Keratinocyte (primary cell): ENCODE results near the gene RNF113A. TPM values are rescaled to one million over a fixed set of nuclear protein-coding genes. Genes with fewer than 3 reads are reported as not detected.

Experiments
- DNase-seq: peaks from one replicate; pipeline ENCODE4 v3.0.0-alpha.2; 2011; ENCODE audit warnings: low read depth, missing footprints, low spot score
- FAIRE-seq: peaks from 2 replicates; lab custom pipeline; 2011; peaks lifted over from hg19 to GRCh38; lab: Jason Lieb, UNC
- H2AFZ ChIP-seq: 2 replicates; pipeline ENCODE4 v1.6.0; 2012; ENCODE audit warnings: low read length, control low read depth, inconsistent platforms; ENCODE audit not compliant: control insufficient read depth
- H3K27ac ChIP-seq: 2 replicates; pipeline ENCODE4 v1.5.1; 2011; ENCODE audit warnings: low read length; ENCODE audit not compliant: control insufficient read depth, insufficient read depth
- H3K27me3 ChIP-seq: 3 replicates; pipeline ENCODE4 v1.6.0; 2011; ENCODE audit warnings: low read length; ENCODE audit not compliant: control insufficient read depth, insufficient read depth; ENCODE audit errors: extremely low read depth
- H3K36me3 ChIP-seq, 2 experiments: 2 replicates in 1 of 2; 3 replicates in 1 of 2; pipeline ENCODE4 v1.5.1; 2011; ENCODE audit warnings: low read length in 2 of 2, mild to moderate bottlenecking in 1 of 2; ENCODE audit not compliant: control insufficient read depth in 2 of 2, insufficient read depth in 2 of 2; ENCODE audit errors: extremely low read depth in 1 of 2
- H3K4me1 ChIP-seq: 3 replicates; pipeline ENCODE4 v1.5.1; 2011; ENCODE audit warnings: low read length; ENCODE audit not compliant: control insufficient read depth, insufficient read depth; ENCODE audit errors: extremely low read depth
- H3K4me2 ChIP-seq: 3 replicates; pipeline ENCODE4 v1.6.0; 2011; ENCODE audit warnings: low read depth, low read length; ENCODE audit not compliant: control insufficient read depth, insufficient read depth; ENCODE audit errors: extremely low read depth
- H3K4me3 ChIP-seq, 3 experiments: fragments of 200-600 bp in 1 of 3; sonication (generic) in 1 of 3; 2 replicates in 2 of 3; 3 replicates in 1 of 3; pipeline ENCODE4 v1.5.1; 2011 to 2016; ENCODE audit warnings: low read length in 3 of 3, mild to moderate bottlenecking in 3 of 3, control low read depth in 2 of 3, inconsistent platforms in 1 of 3, low read depth in 1 of 3, mixed read lengths in 1 of 3, mixed run types in 1 of 3, moderate library complexity in 1 of 3; ENCODE audit not compliant: control insufficient read depth in 2 of 3, insufficient read depth in 2 of 3; ENCODE audit errors: extremely low read depth in 1 of 3
- H3K79me2 ChIP-seq: 2 replicates; pipeline ENCODE4 v1.6.0; 2012; ENCODE audit warnings: low read length; ENCODE audit not compliant: control insufficient read depth, insufficient read depth
- H3K9ac ChIP-seq: 3 replicates; pipeline ENCODE4 v1.6.0; 2011; ENCODE audit warnings: low read length; ENCODE audit not compliant: control insufficient read depth, insufficient read depth; ENCODE audit errors: extremely low read depth
- H3K9me1 ChIP-seq: 3 replicates; pipeline ENCODE4 v1.6.0; 2011; ENCODE audit warnings: low read length; ENCODE audit not compliant: control insufficient read depth, insufficient read depth; ENCODE audit errors: extremely low read depth
- H3K9me3 ChIP-seq: 2 replicates; pipeline ENCODE4 v1.5.1; 2012; ENCODE audit warnings: low read depth, low read length; ENCODE audit not compliant: control insufficient read depth
- H4K20me1 ChIP-seq: 3 replicates; pipeline ENCODE4 v1.6.0; 2011; ENCODE audit warnings: low read length; ENCODE audit not compliant: control insufficient read depth, insufficient read depth; ENCODE audit errors: extremely low read depth
- EZH2 ChIP-seq: IDR thresholded peaks from one replicate; pipeline ENCODE4 v1.6.1; 2012; ENCODE audit warnings: inconsistent platforms, mild to moderate bottlenecking, low read length, moderate library complexity
- dilution Hi-C: fragments of 300-500 bp; cut with MboI; formaldehyde crosslinking; loops from one replicate; pipeline ENCODE4 v1.7.0; 2020; ENCODE audit warnings: low sequenced_read_pairs; ENCODE audit not compliant: extremely low pct_ligation_motif_present
- polyA plus RNA-seq, 5 experiments: library from polyadenylated mRNA; depleted of rRNA in 3 of 5; stranded (reverse) in 3 of 5; stranded (forward) in 1 of 5; unstranded in 1 of 5; fragments of >200 nt; gene quantifications; 1 replicate in 1 of 5; 2 replicates in 3 of 5; 3 replicates in 1 of 5; pipeline versions ENCODE4 v1.2.1 to v1.2.3, GENCODE V29; 2011 to 2012; ENCODE audit warnings: missing spikeins in 2 of 5, low read depth in 1 of 5, low replicate concordance in 1 of 5
- TF ChIP-seq, protein P1 (sequence below), 3 experiments: IDR thresholded peaks in 1 of 3; conservative IDR thresholded peaks in 1 of 3; optimal IDR thresholded peaks in 1 of 3; 2 replicates in 2 of 3; 3 replicates in 1 of 3; pipeline versions ENCODE3 to v1.5.1; 2011; ENCODE audit warnings: low read length in 3 of 3, mild to moderate bottlenecking in 3 of 3, moderate library complexity in 2 of 3, control low read depth in 1 of 3, inconsistent platforms in 1 of 3; ENCODE audit not compliant: insufficient read depth in 2 of 3; ENCODE audit errors: extremely low read depth in 1 of 3

Gene RNF113A
- polyA plus RNA-seq, 1 donor (not counting 4 experiments of a cell fraction or from before 2014, with no cell fraction given) = 10.5 TPM

DNA sequence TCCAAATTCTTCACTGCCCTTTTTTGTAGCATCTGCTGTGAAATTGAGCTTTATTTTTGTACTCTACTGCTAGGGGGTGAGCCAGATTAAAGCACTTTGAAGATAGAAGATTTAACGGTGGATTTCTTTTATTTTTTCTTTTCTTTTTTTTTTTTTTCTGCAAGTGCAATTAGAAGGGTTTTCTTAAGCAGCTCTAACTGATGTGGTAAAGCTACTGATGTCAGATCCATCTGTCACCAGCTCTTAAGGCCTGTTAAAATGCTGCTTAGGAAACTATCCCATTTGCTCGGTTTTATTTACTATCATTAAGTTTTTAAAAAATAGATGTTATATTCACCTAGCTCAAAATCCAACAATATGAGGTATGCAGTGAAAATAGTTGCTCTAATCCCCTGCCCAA is 7.2 kb upstream of the RNF113A start:
- peaks cover 2% of the 10 kb centered on the region for H3K79me2 ChIP-seq
- H4K20me1 ChIP-seq = no peaks in the 10 kb centered on the region
- H2AFZ ChIP-seq = no peak overlapping the region
- H3K4me2 ChIP-seq = no peak overlapping the region
- no peak for DNase-seq
- no peaks in the 10 kb centered on the region for H3K27me3 ChIP-seq
- no peak overlapping the region for H3K27ac ChIP-seq
- no peaks in the 10 kb centered on the region for H3K4me1 ChIP-seq
- no peak overlapping the region for H3K4me3 ChIP-seq
- dilution Hi-C loops = no loop called here
- no peak overlapping the region for H3K9ac ChIP-seq
- H3K9me3 ChIP-seq = no peaks in the 10 kb centered on the region
- TF ChIP-seq, protein P1, sequence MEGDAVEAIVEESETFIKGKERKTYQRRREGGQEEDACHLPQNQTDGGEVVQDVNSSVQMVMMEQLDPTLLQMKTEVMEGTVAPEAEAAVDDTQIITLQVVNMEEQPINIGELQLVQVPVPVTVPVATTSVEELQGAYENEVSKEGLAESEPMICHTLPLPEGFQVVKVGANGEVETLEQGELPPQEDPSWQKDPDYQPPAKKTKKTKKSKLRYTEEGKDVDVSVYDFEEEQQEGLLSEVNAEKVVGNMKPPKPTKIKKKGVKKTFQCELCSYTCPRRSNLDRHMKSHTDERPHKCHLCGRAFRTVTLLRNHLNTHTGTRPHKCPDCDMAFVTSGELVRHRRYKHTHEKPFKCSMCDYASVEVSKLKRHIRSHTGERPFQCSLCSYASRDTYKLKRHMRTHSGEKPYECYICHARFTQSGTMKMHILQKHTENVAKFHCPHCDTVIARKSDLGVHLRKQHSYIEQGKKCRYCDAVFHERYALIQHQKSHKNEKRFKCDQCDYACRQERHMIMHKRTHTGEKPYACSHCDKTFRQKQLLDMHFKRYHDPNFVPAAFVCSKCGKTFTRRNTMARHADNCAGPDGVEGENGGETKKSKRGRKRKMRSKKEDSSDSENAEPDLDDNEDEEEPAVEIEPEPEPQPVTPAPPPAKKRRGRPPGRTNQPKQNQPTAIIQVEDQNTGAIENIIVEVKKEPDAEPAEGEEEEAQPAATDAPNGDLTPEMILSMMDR (optimal IDR thresholded peaks at IDR 0.05 in 1 of 3, IDR thresholded peaks at IDR 0.05 in 1 of 3, conservative IDR thresholded peaks at IDR 0.05 in 1 of 3; ENCODE audit: extremely low read depth in 1 of 3, insufficient read depth in 2 of 3, low read length in 3 of 3) = no peak
- no peak for TF ChIP-seq EZH2
- H3K36me3 ChIP-seq = no peaks in the 10 kb centered on the region
- no peaks in the 10 kb centered on the region for H3K9me1 ChIP-seq
- no peak for FAIRE-seq

DNA sequence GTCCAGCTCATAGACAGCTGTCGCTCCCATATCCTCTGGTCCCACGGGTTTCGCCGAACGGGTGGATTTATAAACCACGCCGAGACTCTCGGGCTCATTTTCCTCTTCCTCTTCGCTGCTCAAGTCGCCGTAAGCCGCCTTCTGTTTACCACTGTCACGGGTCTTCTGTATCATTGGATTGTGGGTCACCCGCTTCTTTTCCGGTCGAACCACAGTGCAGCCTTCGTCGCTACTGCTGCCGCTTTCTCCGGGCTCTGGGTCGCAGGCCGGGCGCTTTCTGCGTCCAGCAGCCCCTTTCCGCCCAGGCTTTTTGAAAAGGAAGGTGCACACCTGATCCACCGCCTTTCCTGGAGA is 311 bp downstream of the RNF113A start:
- Histone ChIP-seq H3K9me3 (no peaks in the 10 kb centered on the region), H3K4me3 (peak overlapping the region; percentile 51 to 66 (median 59)), H3K9ac (peak overlapping the region; percentile 92), H3K4me2 (peak overlapping the region; percentile 74), H3K79me2 (peaks cover 29% of the 10 kb centered on the region), H3K4me1 (no peaks in the 10 kb centered on the region), H3K27me3 (no peaks in the 10 kb centered on the region), H3K9me1 (no peaks in the 10 kb centered on the region), H3K27ac (peak overlapping the region; percentile 90), H2AFZ (peak overlapping the region; percentile 27), H4K20me1 (no peaks in the 10 kb centered on the region), H3K36me3 (no peaks in the 10 kb centered on the region)
- FAIRE-seq = no peak
- dilution Hi-C loops = no loop called here
- no peak for TF ChIP-seq EZH2
- TF ChIP-seq, protein P1 (optimal IDR thresholded peaks at IDR 0.05 in 1 of 3, IDR thresholded peaks at IDR 0.05 in 1 of 3, conservative IDR thresholded peaks at IDR 0.05 in 1 of 3; ENCODE audit: extremely low read depth in 1 of 3, insufficient read depth in 2 of 3, low read length in 3 of 3) = no peak
- no peak for DNase-seq
